ENCODE data around the gene ZNF26. TPM values are rescaled to one million over a fixed set of nuclear protein-coding genes. Genes with fewer than 3 reads are reported as not detected.

The ZNF26 gene
- polyA plus RNA-seq, 1 of the 3 experiments (the other 2 are of a cell fraction): 7.3 TPM

DNA sequence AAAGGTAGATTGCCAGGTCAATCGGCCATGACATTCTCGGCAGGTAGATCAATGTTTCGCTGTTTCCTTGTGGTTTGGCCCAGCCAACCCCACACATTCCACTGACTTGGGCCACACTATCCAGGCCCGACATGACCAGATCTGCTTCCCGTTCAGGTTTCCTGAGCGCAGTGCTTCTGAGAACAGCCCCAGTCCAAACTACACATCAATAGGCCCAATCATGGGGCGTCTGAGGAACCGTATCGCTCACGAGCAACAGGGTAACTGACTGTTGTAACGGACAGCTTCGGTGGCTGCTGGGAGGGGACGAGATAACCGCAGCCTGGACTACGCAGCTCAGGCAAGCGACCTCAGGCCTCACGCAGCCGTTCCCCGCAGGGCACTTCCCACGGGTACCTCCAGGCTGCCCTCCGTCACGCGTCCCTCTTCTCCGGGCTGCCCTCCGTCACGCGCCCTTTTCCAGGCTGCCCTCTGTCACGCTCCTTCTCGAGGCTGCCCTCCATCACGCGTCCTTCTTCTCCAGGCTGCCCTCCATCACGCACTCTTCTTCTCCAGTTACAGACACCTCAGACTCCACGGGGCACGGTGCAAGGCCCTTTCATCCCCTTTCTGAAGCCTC lies 44.7 kb upstream of the ZNF26 start:
- Histone ChIP-seq H3K9me3 (peaks cover 4% of the 10 kb centered on the region; the same call in 1 of the 2 replicates), H3K79me2 (ENCODE audit: insufficient read depth) (no peaks in the 10 kb centered on the region), H3K4me1 (ENCODE audit: control insufficient read depth in 1 of 2, insufficient read depth in 2 of 2, low read depth in 1 of 2, low read length in 1 of 2) (no peaks in the 10 kb centered on the region), H3K4me3 (ENCODE audit: low read depth in 2 of 2, low read length in 1 of 2) (peak overlapping the region in 1 of 2 experiments; percentile 19; a peak in 1 of 4 replicates), H3K9ac (no peak overlapping the region), H3K36me3 (replicated peaks in 1 of 2; ENCODE audit: control insufficient read depth in 1 of 2, insufficient read depth in 2 of 2, low read length in 1 of 2) (peaks cover 30 to 31% of the 10 kb centered on the region in 2 experiments), H2AFZ (ENCODE audit: low read depth) (no peak overlapping the region), H3K9me2 (no peaks in the 10 kb centered on the region), H4K20me1 (ENCODE audit: insufficient read depth) (no peaks in the 10 kb centered on the region), H3K4me2 (no peak overlapping the region), H3K27me3 (ENCODE audit: insufficient read depth) (no peaks in the 10 kb centered on the region), H3K27ac (ENCODE audit: low read depth in 2 of 2, low read length in 1 of 2) (no peak overlapping the region), H3F3A (replicated peaks; ENCODE audit: insufficient read depth) (peaks cover 4% of the 10 kb centered on the region)
- CTCF ChIA-PET: no interaction called here
- no peak for DNase-seq
- POLR2A ChIA-PET: no interaction called here
- TF ChIP-seq RCOR1 (IDR thresholded peaks at IDR 0.05; ENCODE audit: low read length) (no peak), RAD21 (IDR thresholded peaks at IDR 0.05; ENCODE audit: low read length) (no peak), POLR2AphosphoS5 (IDR thresholded peaks at IDR 0.05; ENCODE audit: low read depth, low read length) (no peak), GABPA (IDR thresholded peaks at IDR 0.05; ENCODE audit: low read depth) (no peak), CTCF (IDR thresholded peaks at IDR 0.05) (no peak), TCF12 (IDR thresholded peaks at IDR 0.05) (no peak), TAF1 (IDR thresholded peaks at IDR 0.05; ENCODE audit: borderline replicate concordance, low read depth, low read length) (no peak), TEAD4 (IDR thresholded peaks at IDR 0.05; ENCODE audit: borderline replicate concordance, insufficient read depth) (no peak), ELF1 (IDR thresholded peaks at IDR 0.05) (no peak), PBX3 (IDR thresholded peaks at IDR 0.05) (no peak), ZBTB33 (IDR thresholded peaks at IDR 0.05; ENCODE audit: borderline replicate concordance, low read depth) (no peak), FOXM1 (IDR thresholded peaks at IDR 0.05; ENCODE audit: low read depth) (no peak), NFIC (IDR thresholded peaks at IDR 0.05; ENCODE audit: borderline replicate concordance) (no peak)
- TF ChIP-seq, protein P1, sequence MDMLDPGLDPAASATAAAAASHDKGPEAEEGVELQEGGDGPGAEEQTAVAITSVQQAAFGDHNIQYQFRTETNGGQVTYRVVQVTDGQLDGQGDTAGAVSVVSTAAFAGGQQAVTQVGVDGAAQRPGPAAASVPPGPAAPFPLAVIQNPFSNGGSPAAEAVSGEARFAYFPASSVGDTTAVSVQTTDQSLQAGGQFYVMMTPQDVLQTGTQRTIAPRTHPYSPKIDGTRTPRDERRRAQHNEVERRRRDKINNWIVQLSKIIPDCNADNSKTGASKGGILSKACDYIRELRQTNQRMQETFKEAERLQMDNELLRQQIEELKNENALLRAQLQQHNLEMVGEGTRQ (IDR thresholded peaks at IDR 0.05; ENCODE audit: borderline replicate concordance, low read depth, low read length): no peak
- TF ChIP-seq, protein P2, sequence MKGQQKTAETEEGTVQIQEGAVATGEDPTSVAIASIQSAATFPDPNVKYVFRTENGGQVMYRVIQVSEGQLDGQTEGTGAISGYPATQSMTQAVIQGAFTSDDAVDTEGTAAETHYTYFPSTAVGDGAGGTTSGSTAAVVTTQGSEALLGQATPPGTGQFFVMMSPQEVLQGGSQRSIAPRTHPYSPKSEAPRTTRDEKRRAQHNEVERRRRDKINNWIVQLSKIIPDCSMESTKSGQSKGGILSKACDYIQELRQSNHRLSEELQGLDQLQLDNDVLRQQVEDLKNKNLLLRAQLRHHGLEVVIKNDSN (IDR thresholded peaks at IDR 0.05; ENCODE audit: borderline replicate concordance, low read depth): no peak
- 92% methylated on average over 32 of the region's 34 CpGs for WGBS (ENCODE audit: low lambda C conversion rate)

Measured in SK-N-SH (cell line).